Hepatocyte (in vitro differentiated cells): Measurements from ENCODE around the gene RAI1. TPM values are rescaled to one million over a fixed set of nuclear protein-coding genes. Genes with fewer than 3 reads are reported as not detected.

Source experiments
- DNase-seq: peaks from one replicate; pipeline ENCODE4 v3.0.0-alpha.2; 2016; ENCODE audit warnings: low spot score
- H2AFZ ChIP-seq: fragments of 200-600 bp; sonication (generic); 2 replicates; pipeline ENCODE4 v1.6.0; 2016; ENCODE audit warnings: antibody characterized with exemption, mild to moderate bottlenecking
- H3K27ac ChIP-seq: fragments of 200-600 bp; sonication (generic); 2 replicates; pipeline ENCODE4 v1.5.1; 2016; ENCODE audit warnings: mild to moderate bottlenecking
- H3K27me3 ChIP-seq: fragments of 200-600 bp; sonication (generic); 2 replicates; pipeline ENCODE4 v1.6.1; 2016
- H3K36me3 ChIP-seq: fragments of 200-600 bp; sonication (generic); replicated peaks from 2 replicates; pipeline ENCODE4 v1.5.1; 2016; ENCODE audit warnings: low read depth; ENCODE audit not compliant: insufficient read depth
- H3K4me1 ChIP-seq: fragments of 200-600 bp; sonication (generic); 2 replicates; pipeline ENCODE4 v1.5.1; 2016; ENCODE audit warnings: mild to moderate bottlenecking, moderate library complexity; ENCODE audit not compliant: insufficient read depth
- H3K4me2 ChIP-seq: fragments of 200-600 bp; sonication (generic); 2 replicates; pipeline ENCODE4 v1.6.0; 2016
- H3K4me3 ChIP-seq: fragments of 200-600 bp; sonication (generic); 2 replicates; pipeline ENCODE4 v1.5.1; 2016; ENCODE audit warnings: mild to moderate bottlenecking
- H3K79me2 ChIP-seq: fragments of 200-600 bp; sonication (generic); 2 replicates; pipeline ENCODE4 v1.6.0; 2017; ENCODE audit warnings: mild to moderate bottlenecking
- H3K9me2 ChIP-seq: fragments of 200-600 bp; sonication (generic); replicated peaks from 2 replicates; pipeline ENCODE4 v1.6.0; 2017; ENCODE audit warnings: mild to moderate bottlenecking; ENCODE audit not compliant: insufficient read depth
- H3K9me3 ChIP-seq: fragments of 200-600 bp; sonication (generic); 2 replicates; pipeline ENCODE4 v1.5.1; 2016; ENCODE audit warnings: low read depth, mild to moderate bottlenecking
- H4K20me1 ChIP-seq: fragments of 200-600 bp; sonication (generic); 2 replicates; pipeline ENCODE4 v1.6.0; 2016; ENCODE audit warnings: mild to moderate bottlenecking; ENCODE audit not compliant: insufficient read depth, poor library complexity, severe bottlenecking
- CTCF ChIP-seq: fragments of 200-600 bp; sonication (generic); IDR thresholded peaks from 2 replicates; pipeline ENCODE4 v1.5.1; 2016; ENCODE audit warnings: antibody characterized with exemption, mild to moderate bottlenecking; ENCODE audit not compliant: poor library complexity
- EZH2 ChIP-seq: fragments of 200-600 bp; sonication (generic); IDR thresholded peaks from 2 replicates; pipeline ENCODE4 v1.6.1; 2016; ENCODE audit warnings: antibody characterized with exemption, mild to moderate bottlenecking, borderline replicate concordance
- EZH2phosphoT487 ChIP-seq: fragments of 200-600 bp; sonication (generic); IDR thresholded peaks from one replicate; pipeline ENCODE4 v1.6.1; 2018; ENCODE audit warnings: antibody characterized with exemption, mild to moderate bottlenecking, low read depth, moderate library complexity; ENCODE audit not compliant: unreplicated experiment, severe bottlenecking
- WGBS: methylation state at CpG from one replicate; pipeline ENCODE4 v1.1.6; 2016; ENCODE audit warnings: low lambda C conversion rate; ENCODE audit errors: missing lambda C conversion rate; 5-methylcytosine and 5-hydroxymethylcytosine counted together
- polyA plus RNA-seq: library from polyadenylated mRNA; unstranded; fragments of >200 nt; fragmentation: Nextera tagmentation; extraction: Ambion mirVana; gene quantifications from 2 replicates; pipeline ENCODE4 v1.2.1, GENCODE V29; 2016
- total RNA-seq: library from RNA; depleted of rRNA; stranded (reverse); fragments of >200 nt; gene quantifications from 2 replicates; pipeline ENCODE4 v1.2.3, GENCODE V29; 2014

The RAI1 gene
- total and polyA plus RNA-seq, 2 experiments from 2014 or later = 20.2 to 23.8 TPM

- Histone ChIP-seq H3K9me2 (no peaks in the 10 kb centered on the region), H3K4me3 (no peak overlapping the region), H3K36me3 (no peaks in the 10 kb centered on the region), H3K27me3 (no peaks in the 10 kb centered on the region), H3K27ac (no peak overlapping the region), H4K20me1 (no peaks in the 10 kb centered on the region), H3K79me2 (no peaks in the 10 kb centered on the region), H3K4me1 (peaks cover 15% of the 10 kb centered on the region), H3K4me2 (no peak overlapping the region), H2AFZ (no peak overlapping the region), H3K9me3 (no peaks in the 10 kb centered on the region)
- no peak for TF ChIP-seq EZH2phosphoT487
- TF ChIP-seq CTCF = no peak
- no peak for TF ChIP-seq EZH2
- no peak for DNase-seq
- 88% methylated on average over 8 of the region's 8 CpGs for WGBS
Measured at GRCh38 chr17:17846645-17847044, 165.4 kb downstream of the RAI1 start.

GRCh38 chr17:17847118-17847689, 165.9 kb downstream of the RAI1 start:
- H3K9me2 ChIP-seq = no peaks in the 10 kb centered on the region
- no peaks in the 10 kb centered on the region for H3K27me3 ChIP-seq
- H4K20me1 ChIP-seq = no peaks in the 10 kb centered on the region
- H3K36me3 ChIP-seq = no peaks in the 10 kb centered on the region
- no peak overlapping the region for H2AFZ ChIP-seq
- H3K9me3 ChIP-seq = no peaks in the 10 kb centered on the region
- 81% methylated on average over 17 of the region's 17 CpGs for whole genome bisulfite sequencing
- no peak for TF ChIP-seq EZH2
- no peak for TF ChIP-seq CTCF
- TF ChIP-seq EZH2phosphoT487 = no peak
- H3K27ac ChIP-seq = no peak overlapping the region
- DNase-seq = no peak
- H3K4me3 ChIP-seq = no peak overlapping the region
- no peaks in the 10 kb centered on the region for H3K79me2 ChIP-seq
- no peak overlapping the region for H3K4me2 ChIP-seq
- H3K4me1 ChIP-seq = peaks cover 15% of the 10 kb centered on the region

GRCh38 chr17:17847726-17848125, 166.5 kb downstream of the RAI1 start:
- Histone ChIP-seq H3K4me2 (no peak overlapping the region), H3K9me3 (no peaks in the 10 kb centered on the region), H3K4me3 (no peak overlapping the region), H3K79me2 (no peaks in the 10 kb centered on the region), H2AFZ (no peak overlapping the region), H4K20me1 (no peaks in the 10 kb centered on the region), H3K36me3 (no peaks in the 10 kb centered on the region), H3K27ac (no peak overlapping the region), H3K9me2 (no peaks in the 10 kb centered on the region), H3K27me3 (no peaks in the 10 kb centered on the region), H3K4me1 (peaks cover 16% of the 10 kb centered on the region)
- no peak for TF ChIP-seq CTCF
- WGBS = 88% methylated on average over 5 of the region's 5 CpGs
- DNase-seq = no peak
